Neural progenitor cell (in vitro differentiated cells): Measurements from ENCODE around the gene RBCK1.

Source experiments
- CTCF ChIP-seq: fragments of 200-600 bp; sonication (generic); IDR thresholded peaks from 2 replicates; pipeline ENCODE4 v1.5.1; 2017; ENCODE audit warnings: antibody characterized with exemption, mild to moderate bottlenecking
- EZH2 ChIP-seq: fragments of 200-600 bp; sonication (generic); IDR thresholded peaks from 2 replicates; pipeline ENCODE4 v1.6.1; 2017; ENCODE audit warnings: antibody characterized with exemption, mild to moderate bottlenecking, moderate library complexity
- EZH2phosphoT487 ChIP-seq: fragments of 200-600 bp; sonication (generic); IDR thresholded peaks from 2 replicates; pipeline ENCODE4 v1.6.1; 2017; ENCODE audit warnings: antibody characterized with exemption

GRCh38 chr20:412081-412480 lies 4.0 kb downstream of the RBCK1 start:
- TF ChIP-seq EZH2phosphoT487 (no peak), CTCF (no peak), EZH2 (no peak)
